PFSK-1 (cell line): ENCODE results near the gene SH3TC1.

Source experiments
- POLR2AphosphoS5 ChIP-seq: IDR thresholded peaks from 2 replicates; pipeline ENCODE4 v1.6.1; 2012; ENCODE audit warnings: low read depth, mild to moderate bottlenecking, control low read depth, low read length, moderate library complexity
- SIN3A ChIP-seq: IDR thresholded peaks from 2 replicates; pipeline ENCODE4 v1.6.1; 2012; ENCODE audit warnings: mild to moderate bottlenecking, low read length, moderate library complexity, borderline replicate concordance; ENCODE audit not compliant: insufficient read depth
- TAF1 ChIP-seq: IDR thresholded peaks from 2 replicates; pipeline ENCODE4 v1.6.1; 2012; ENCODE audit warnings: low read length, control low read depth, borderline replicate concordance; ENCODE audit not compliant: insufficient read depth
- TF ChIP-seq, protein P1 (sequence below), 2 experiments: IDR thresholded peaks; 2 replicates each; pipeline versions ENCODE4 v1.6.1 to v1.8.0; 2011 to 2012; ENCODE audit warnings: low read depth in 2 of 2, low read length in 2 of 2, control low read depth in 1 of 2, inconsistent platforms in 1 of 2, mild to moderate bottlenecking in 1 of 2, moderate library complexity in 1 of 2; ENCODE audit not compliant: insufficient read depth in 1 of 2

GRCh38 chr4:8251110-8251883, 52.2 kb downstream of the SH3TC1 start:
- TF ChIP-seq TAF1 (no peak), POLR2AphosphoS5 (no peak), SIN3A (no peak)
- TF ChIP-seq, protein P1, sequence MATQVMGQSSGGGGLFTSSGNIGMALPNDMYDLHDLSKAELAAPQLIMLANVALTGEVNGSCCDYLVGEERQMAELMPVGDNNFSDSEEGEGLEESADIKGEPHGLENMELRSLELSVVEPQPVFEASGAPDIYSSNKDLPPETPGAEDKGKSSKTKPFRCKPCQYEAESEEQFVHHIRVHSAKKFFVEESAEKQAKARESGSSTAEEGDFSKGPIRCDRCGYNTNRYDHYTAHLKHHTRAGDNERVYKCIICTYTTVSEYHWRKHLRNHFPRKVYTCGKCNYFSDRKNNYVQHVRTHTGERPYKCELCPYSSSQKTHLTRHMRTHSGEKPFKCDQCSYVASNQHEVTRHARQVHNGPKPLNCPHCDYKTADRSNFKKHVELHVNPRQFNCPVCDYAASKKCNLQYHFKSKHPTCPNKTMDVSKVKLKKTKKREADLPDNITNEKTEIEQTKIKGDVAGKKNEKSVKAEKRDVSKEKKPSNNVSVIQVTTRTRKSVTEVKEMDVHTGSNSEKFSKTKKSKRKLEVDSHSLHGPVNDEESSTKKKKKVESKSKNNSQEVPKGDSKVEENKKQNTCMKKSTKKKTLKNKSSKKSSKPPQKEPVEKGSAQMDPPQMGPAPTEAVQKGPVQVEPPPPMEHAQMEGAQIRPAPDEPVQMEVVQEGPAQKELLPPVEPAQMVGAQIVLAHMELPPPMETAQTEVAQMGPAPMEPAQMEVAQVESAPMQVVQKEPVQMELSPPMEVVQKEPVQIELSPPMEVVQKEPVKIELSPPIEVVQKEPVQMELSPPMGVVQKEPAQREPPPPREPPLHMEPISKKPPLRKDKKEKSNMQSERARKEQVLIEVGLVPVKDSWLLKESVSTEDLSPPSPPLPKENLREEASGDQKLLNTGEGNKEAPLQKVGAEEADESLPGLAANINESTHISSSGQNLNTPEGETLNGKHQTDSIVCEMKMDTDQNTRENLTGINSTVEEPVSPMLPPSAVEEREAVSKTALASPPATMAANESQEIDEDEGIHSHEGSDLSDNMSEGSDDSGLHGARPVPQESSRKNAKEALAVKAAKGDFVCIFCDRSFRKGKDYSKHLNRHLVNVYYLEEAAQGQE (IDR thresholded peaks at IDR 0.05; ENCODE audit: insufficient read depth in 1 of 2, low read depth in 2 of 2, low read length in 2 of 2): no peak
